Anterior cingulate cortex (tissue), 58 donors: ENCODE results near the gene HOXC4.
"Not testable (repeated sequence)": the region's sequence is repeated elsewhere in the genome, so short reads cannot be mapped to it uniquely, and the experiment has no call there.

ENCODE experiments used
- DNase-seq, 58 donors: peaks; one replicate each; lab custom pipeline; 2025; lab: John Stamatoyannopoulos, UW

Gene HOXC4

GRCh38 chr12:54080008-54080924 lies 26.6 kb downstream of the HOXC4 start:
- not testable (repeated sequence) for DNase-seq

- not testable (repeated sequence) for DNase-seq
These were observed 27.4 kb downstream of the HOXC4 start for GRCh38 chr12:54081053-54081514.

GRCh38 chr12:54081581-54082396 lies 28.2 kb downstream of the HOXC4 start:
- DNase-seq: not testable (repeated sequence)

- DNase-seq: no peak
These were observed 28.8 kb downstream of the HOXC4 start for GRCh38 chr12:54082397-54082892.

- not testable (repeated sequence) for DNase-seq
These were observed 34.4 kb downstream of the HOXC4 start for GRCh38 chr12:54088011-54088410.

GRCh38 chr12:54089465-54089864 lies 35.8 kb downstream of the HOXC4 start:
- not testable (repeated sequence) for DNase-seq

GRCh38 chr12:54090312-54090711 lies 36.7 kb downstream of the HOXC4 start:
- not testable (repeated sequence) for DNase-seq

GRCh38 chr12:54092943-54093342 lies 39.3 kb downstream of the HOXC4 start:
- not testable (repeated sequence) for DNase-seq

GRCh38 chr12:54095928-54096327 lies 42.3 kb downstream of the HOXC4 start:
- DNase-seq: not testable (repeated sequence)

GRCh38 chr12:54098644-54099043 lies 45.0 kb downstream of the HOXC4 start:
- not testable (repeated sequence) for DNase-seq

GRCh38 chr12:54100588-54100987 lies 47.0 kb downstream of the HOXC4 start:
- DNase-seq: not testable (repeated sequence)

- DNase-seq: not testable (repeated sequence)
These were observed 48.6 kb downstream of the HOXC4 start for GRCh38 chr12:54102223-54102622.

GRCh38 chr12:54103827-54104226 lies 50.2 kb downstream of the HOXC4 start:
- not testable (repeated sequence) for DNase-seq
